ENCODE results near the gene RELA.

- TF ChIP-seq, protein P1, sequence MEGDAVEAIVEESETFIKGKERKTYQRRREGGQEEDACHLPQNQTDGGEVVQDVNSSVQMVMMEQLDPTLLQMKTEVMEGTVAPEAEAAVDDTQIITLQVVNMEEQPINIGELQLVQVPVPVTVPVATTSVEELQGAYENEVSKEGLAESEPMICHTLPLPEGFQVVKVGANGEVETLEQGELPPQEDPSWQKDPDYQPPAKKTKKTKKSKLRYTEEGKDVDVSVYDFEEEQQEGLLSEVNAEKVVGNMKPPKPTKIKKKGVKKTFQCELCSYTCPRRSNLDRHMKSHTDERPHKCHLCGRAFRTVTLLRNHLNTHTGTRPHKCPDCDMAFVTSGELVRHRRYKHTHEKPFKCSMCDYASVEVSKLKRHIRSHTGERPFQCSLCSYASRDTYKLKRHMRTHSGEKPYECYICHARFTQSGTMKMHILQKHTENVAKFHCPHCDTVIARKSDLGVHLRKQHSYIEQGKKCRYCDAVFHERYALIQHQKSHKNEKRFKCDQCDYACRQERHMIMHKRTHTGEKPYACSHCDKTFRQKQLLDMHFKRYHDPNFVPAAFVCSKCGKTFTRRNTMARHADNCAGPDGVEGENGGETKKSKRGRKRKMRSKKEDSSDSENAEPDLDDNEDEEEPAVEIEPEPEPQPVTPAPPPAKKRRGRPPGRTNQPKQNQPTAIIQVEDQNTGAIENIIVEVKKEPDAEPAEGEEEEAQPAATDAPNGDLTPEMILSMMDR (IDR thresholded peaks at IDR 0.05), result no peak
- no peak for TF ChIP-seq EP300 (IDR thresholded peaks at IDR 0.05)
- TF ChIP-seq POLR2A (IDR thresholded peaks at IDR 0.05), result no peak
- no peak for TF ChIP-seq POLR2AphosphoS5 (IDR thresholded peaks at IDR 0.05)
These were observed 13.7 kb downstream of the RELA start for GRCh38 chr11:65648997-65649493.

Data from gastroesophageal sphincter (tissue), 3 donors.